LNCaP clone FGC (cell line): ENCODE data around the gene ZFAND3.

Experiments
- DNase-seq: peaks from one replicate; pipeline ENCODE4 v3.0.0-alpha.2; 2011; ENCODE audit warnings: low read depth
- H3K4me3 ChIP-seq: 2 replicates; pipeline ENCODE4 v1.5.1; 2011; ENCODE audit warnings: mild to moderate bottlenecking, low read depth, low read length, control low read depth
- CTCF ChIP-seq: IDR thresholded peaks from 2 replicates; pipeline ENCODE4 v1.5.1; 2012; ENCODE audit warnings: mild to moderate bottlenecking; ENCODE audit not compliant: control insufficient read depth, insufficient read depth; ENCODE audit errors: extremely low read depth

ZFAND3 gene

DNA sequence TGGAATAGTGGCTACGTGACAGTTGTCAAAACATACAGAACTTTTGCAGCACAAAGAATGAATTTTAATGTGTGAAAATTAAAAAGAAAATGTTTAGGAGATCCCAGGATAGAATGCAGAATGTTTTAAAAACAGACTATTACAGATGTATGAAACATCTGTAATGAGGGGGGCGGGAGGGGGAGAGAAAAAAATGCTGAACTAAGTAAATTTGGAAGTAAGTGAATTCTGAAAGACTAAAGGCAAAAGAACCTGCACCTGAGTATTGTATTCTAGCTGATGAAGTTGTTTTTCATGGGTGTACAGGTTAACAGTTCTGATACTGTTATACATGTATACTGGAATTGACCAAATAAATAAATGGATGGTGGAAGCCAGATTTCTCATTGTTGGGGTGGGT, 178.8 kb downstream of the ZFAND3 start:
- H3K4me3 ChIP-seq: no peak overlapping the region
- no peak for DNase-seq
- no peak for TF ChIP-seq CTCF

DNA sequence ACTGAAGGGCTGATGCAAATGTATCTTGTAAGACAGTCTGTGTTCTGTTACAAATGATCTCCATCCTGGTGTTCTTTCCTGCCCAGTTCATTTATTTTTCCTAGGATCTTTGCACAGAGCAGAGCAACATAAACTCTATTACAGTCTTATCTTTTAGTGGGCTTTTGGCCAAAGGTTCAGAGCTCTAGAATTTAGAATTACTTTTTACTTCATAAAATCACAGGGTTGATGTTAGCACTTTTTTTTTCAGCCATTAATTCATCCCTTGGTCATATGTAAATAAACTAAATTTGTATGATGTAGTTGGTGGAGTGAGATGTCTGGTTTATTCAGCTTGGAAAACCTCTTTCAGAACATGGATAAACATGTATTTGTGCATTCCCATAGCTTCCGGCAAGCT, 181.9 kb downstream of the ZFAND3 start:
- H3K4me3 ChIP-seq: no peak overlapping the region
- no peak for DNase-seq
- TF ChIP-seq CTCF: no peak

DNA sequence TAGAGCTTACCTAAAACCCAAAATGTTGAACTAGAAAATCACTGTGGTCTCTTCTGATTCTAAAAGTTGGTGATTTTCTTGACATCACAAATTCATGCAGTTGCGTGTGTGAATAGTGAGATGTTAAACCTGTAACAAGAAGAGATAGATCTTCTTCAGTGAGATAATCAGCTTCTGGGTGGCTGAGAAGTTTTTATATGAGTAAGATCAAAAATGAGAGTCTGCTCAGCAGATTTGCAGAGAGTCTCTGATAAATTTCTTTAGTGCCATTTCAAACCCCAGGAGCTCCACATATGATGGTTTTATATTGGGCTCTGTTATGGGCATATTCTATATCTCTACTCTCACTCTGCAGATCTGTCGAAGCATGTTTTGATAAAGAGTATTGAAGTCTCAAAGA, 185.4 kb downstream of the ZFAND3 start:
- H3K4me3 ChIP-seq: no peak overlapping the region
- no peak for DNase-seq
- no peak for TF ChIP-seq CTCF

DNA sequence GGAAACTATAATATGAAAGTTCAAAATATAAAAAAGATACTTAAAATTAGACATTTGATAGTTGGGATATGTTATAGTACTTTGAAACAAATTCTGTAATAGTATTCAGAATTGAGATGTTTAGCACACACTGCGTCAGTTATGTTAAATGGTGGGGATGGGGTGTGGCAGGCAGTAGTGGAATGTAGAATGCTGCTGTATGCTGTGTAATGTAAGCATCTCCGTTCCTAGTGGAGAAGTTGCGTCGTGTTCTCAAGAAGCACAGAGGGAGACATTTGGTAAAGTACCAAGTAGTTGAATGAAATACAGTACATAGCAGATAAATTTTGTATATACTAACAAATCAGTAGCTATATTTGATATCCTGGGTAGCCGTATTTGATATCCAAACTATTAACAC, 192.4 kb downstream of the ZFAND3 start:
- DNase-seq: no peak
- no peak for TF ChIP-seq CTCF
- no peak overlapping the region for H3K4me3 ChIP-seq

- TF ChIP-seq CTCF: peak; percentile 61
- H3K4me3 ChIP-seq: no peak overlapping the region
- DNase-seq: no peak
Observed at GRCh38 chr6:38012573-38012972, 193.0 kb downstream of the ZFAND3 start.

DNA sequence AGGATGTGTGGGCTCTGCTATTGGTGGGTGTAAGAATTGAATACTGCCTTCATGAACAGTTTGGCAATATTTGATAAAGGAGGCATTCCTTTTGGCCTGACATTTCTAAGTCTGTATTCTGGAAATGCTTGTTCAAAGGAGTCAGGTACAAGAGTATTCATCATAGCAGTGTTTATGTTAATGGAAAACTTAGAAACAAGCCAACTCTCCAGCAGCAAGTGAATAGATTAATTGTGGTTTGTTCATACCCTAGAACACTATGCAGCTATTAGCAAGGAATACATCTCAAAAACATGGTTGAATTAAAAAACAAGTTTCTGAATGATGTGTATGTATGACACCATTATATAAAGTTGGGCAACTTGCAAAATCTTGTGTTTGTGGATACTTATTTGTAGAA, 195.8 kb downstream of the ZFAND3 start:
- H3K4me3 ChIP-seq: no peak overlapping the region
- DNase-seq: no peak
- TF ChIP-seq CTCF: no peak

DNA sequence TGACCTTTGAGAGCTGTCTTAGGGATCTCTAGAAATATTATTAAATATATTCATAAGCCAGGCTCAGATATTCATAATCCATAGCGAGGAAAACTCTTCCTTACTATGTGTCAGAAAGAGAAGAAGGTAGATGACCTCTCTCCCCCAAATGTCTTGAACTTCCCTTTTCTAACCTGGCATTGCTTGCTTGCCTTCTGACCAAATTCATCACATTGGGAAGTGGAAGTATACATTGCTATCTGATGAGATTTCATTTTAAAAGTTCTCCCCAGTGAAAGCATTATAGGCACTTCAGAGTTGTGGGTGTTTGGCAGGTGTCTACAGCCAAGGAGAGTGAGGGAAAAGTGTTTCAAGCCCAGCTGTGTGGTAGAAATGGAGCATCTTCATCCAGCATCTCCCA, 197.3 kb downstream of the ZFAND3 start:
- no peak for TF ChIP-seq CTCF
- DNase-seq: no peak
- no peak overlapping the region for H3K4me3 ChIP-seq
